ENCODE measurements around the gene TIMM17A.
"Not testable (repeated sequence)": the region's sequence is repeated elsewhere in the genome, so short reads cannot be mapped to it uniquely, and the experiment has no call there.

Gene TIMM17A

DNA sequence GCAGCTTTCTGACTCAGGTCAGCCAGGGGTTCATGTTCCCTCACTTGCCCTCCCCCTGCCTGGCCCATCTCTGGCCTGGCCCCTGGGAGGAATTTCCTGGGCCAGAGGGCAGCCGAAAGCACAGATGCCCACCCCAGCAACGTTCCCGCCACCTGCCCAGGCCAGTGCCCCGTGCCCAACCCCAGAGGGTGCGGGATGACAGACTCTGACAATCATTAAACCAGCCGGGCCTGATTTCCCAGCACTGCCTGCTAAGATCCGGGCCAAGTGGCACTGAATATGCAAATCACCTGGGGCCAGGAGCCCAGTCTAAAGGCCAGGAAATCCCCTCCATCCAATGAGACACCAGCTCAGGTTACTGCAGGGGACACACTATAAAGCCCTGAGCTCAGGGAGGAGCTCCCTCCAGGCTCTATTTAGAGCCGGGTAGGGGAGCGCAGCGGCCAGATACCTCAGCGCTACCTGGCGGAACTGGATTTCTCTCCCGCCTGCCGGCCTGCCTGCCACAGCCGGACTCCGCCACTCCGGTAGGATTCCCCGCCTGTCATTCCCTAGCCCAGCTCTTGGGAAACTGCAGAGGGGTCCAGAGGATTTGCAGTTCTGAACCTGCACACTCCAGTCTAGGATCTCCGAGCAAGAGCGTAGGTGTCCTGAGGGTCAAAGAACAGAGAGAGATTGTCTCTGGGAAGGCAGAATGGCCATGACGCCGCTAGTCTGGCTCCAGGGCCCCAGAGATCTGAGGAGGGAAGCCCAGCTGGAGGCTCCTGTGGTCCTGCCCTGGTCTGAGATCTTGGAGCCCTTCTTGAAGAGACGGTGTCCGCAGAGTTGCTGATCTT, 55.1 kb downstream of the TIMM17A start, which contains the start of gene ELF3:
TSS of gene ELF3 (plus strand) at position 408 of the 836 bp plus-strand sequence. CDS start 550 bp downstream, outside the sequence.
- DNase-seq: no peak

DNA sequence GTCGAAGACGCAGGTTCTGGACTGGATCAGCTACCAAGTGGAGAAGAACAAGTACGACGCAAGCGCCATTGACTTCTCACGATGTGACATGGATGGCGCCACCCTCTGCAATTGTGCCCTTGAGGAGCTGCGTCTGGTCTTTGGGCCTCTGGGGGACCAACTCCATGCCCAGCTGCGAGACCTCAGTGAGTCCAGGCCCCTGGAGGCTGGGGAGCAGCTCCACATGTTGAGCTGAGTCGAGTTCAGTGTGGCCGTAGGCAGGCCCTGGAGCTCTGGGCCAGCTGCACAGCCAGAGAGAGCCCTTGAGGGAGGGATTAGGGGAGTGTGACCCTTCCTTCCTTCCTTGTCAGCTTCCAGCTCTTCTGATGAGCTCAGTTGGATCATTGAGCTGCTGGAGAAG, 56.7 kb downstream of the TIMM17A start:
- in situ Hi-C loops (cut with MboI; ENCODE audit: low pct_unique_long_range_greater_than_20kb, low sequenced_read_pairs): loop anchor here (10.0 kb wide), 1 partner anchor 113 kb away; the partner anchor contains the start of gene GPR37L1
- no peak for DNase-seq

More for the DNA sequence above, 55.1 kb downstream of the TIMM17A start, which contains the start of gene ELF3:
- in situ Hi-C loops (cut with MboI; ENCODE audit: low pct_unique_long_range_greater_than_20kb, low sequenced_read_pairs): loop anchor here (10.0 kb wide), 1 partner anchor 114 kb away; the partner anchor contains the start of gene GPR37L1

DNA sequence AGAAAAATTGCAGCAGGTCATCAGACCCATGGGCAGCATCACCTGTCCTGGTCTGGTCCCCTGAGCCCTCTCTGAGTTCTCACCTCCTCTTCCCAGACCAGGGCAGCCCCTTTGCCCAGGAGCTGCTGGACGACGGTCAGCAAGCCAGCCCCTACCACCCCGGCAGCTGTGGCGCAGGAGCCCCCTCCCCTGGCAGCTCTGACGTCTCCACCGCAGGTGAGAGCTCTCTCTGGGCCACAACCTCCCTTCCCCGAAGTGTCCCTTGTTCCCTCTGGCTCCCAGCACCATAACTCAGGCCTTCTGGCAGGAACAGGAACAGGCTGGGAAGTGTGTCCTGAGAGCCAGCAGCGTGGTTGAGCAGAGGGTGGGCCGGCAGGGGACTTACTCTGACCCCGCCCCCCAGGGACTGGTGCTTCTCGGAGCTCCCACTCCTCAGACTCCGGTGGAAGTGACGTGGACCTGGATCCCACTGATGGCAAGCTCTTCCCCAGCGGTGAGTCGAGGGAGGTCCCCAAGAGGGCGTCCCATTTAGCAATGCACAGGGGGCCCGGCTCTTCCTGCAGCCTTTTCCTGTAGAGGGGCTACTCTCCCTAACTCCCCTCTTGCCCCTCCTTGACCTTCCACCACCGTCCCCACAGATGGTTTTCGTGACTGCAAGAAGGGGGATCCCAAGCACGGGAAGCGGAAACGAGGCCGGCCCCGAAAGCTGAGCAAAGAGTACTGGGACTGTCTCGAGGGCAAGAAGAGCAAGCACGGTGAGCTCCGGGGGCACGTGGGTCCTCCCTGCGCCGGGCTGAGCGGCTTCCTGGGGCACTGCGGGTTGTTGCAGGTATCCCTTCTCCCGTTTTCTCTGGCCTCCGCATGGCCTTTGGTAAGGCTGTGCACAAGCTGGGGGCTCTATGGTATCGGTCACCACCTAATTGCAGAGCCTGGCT, 57.5 kb downstream of the TIMM17A start:
- DNase-seq: no peak
- in situ Hi-C loops (cut with MboI; ENCODE audit: low pct_unique_long_range_greater_than_20kb, low sequenced_read_pairs): loop anchor here (10.0 kb wide), 1 partner anchor 112 kb away; the partner anchor contains the start of gene GPR37L1

- in situ Hi-C loops (cut with MboI; ENCODE audit: low pct_unique_long_range_greater_than_20kb, low sequenced_read_pairs): loop anchor here (10.0 kb wide), 1 partner anchor 111 kb away; the partner anchor contains the start of gene GPR37L1
These were observed 58.3 kb downstream of the TIMM17A start for GRCh38 chr1:202013603-202014002.

GRCh38 chr1:202014060-202014459, 58.8 kb downstream of the TIMM17A start:
- in situ Hi-C loops (cut with MboI; ENCODE audit: low pct_unique_long_range_greater_than_20kb, low sequenced_read_pairs): loop anchor here (10.0 kb wide), 1 partner anchor 111 kb away; the partner anchor contains the start of gene GPR37L1
- DNase-seq: no peak

More at GRCh38 chr1:202013603-202014002, 58.3 kb downstream of the TIMM17A start:
- DNase-seq: no peak

DNA sequence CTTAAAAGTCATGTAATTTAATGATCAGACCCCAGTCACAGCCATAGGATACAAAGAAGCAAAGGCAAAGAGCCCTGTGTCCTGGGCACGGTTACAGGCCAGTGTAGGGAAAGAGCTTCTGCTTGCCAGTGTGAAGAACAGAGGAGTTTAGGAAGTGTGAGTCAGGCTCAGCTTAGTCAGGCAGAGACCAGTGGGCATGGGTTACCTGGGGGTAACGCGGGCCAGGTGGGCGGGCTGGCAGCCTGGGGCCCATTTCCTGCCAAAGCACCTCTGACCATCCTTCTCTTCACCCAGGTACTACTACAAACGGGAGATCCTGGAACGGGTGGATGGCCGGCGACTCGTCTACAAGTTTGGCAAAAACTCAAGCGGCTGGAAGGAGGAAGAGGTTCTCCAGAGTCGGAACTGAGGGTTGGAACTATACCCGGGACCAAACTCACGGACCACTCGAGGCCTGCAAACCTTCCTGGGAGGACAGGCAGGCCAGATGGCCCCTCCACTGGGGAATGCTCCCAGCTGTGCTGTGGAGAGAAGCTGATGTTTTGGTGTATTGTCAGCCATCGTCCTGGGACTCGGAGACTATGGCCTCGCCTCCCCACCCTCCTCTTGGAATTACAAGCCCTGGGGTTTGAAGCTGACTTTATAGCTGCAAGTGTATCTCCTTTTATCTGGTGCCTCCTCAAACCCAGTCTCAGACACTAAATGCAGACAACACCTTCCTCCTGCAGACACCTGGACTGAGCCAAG, 59.8 kb downstream of the TIMM17A start:
- in situ Hi-C loops (cut with MboI; ENCODE audit: low pct_unique_long_range_greater_than_20kb, low sequenced_read_pairs): loop anchor here (10.0 kb wide), 1 partner anchor 110 kb away; the partner anchor contains the start of gene GPR37L1
- DNase-seq: no peak

- no peak for DNase-seq
- in situ Hi-C loops (cut with MboI; ENCODE audit: low pct_unique_long_range_greater_than_20kb, low sequenced_read_pairs): loop anchor here (10.0 kb wide), 1 partner anchor 109 kb away; the partner anchor contains the start of gene GPR37L1
These were observed 60.3 kb downstream of the TIMM17A start for GRCh38 chr1:202015662-202015937.

- in situ Hi-C loops (cut with MboI; ENCODE audit: low pct_unique_long_range_greater_than_20kb, low sequenced_read_pairs): loop anchor here (10.0 kb wide), 1 partner anchor 109 kb away; the partner anchor contains the start of gene GPR37L1
- no peak for DNase-seq
These were observed 60.9 kb downstream of the TIMM17A start for GRCh38 chr1:202016022-202016810.

GRCh38 chr1:202016811-202017748, 61.8 kb downstream of the TIMM17A start:
- DNase-seq: no peak
- in situ Hi-C loops (cut with MboI; ENCODE audit: low pct_unique_long_range_greater_than_20kb, low sequenced_read_pairs): loop anchor here (10.0 kb wide), 1 partner anchor 108 kb away; the partner anchor contains the start of gene GPR37L1

- DNase-seq: no peak
- in situ Hi-C loops (cut with MboI; ENCODE audit: low pct_unique_long_range_greater_than_20kb, low sequenced_read_pairs): loop anchor here (10.0 kb wide), 1 partner anchor 107 kb away; the partner anchor contains the start of gene GPR37L1
These were observed 62.6 kb downstream of the TIMM17A start for GRCh38 chr1:202017749-202018467.

DNA sequence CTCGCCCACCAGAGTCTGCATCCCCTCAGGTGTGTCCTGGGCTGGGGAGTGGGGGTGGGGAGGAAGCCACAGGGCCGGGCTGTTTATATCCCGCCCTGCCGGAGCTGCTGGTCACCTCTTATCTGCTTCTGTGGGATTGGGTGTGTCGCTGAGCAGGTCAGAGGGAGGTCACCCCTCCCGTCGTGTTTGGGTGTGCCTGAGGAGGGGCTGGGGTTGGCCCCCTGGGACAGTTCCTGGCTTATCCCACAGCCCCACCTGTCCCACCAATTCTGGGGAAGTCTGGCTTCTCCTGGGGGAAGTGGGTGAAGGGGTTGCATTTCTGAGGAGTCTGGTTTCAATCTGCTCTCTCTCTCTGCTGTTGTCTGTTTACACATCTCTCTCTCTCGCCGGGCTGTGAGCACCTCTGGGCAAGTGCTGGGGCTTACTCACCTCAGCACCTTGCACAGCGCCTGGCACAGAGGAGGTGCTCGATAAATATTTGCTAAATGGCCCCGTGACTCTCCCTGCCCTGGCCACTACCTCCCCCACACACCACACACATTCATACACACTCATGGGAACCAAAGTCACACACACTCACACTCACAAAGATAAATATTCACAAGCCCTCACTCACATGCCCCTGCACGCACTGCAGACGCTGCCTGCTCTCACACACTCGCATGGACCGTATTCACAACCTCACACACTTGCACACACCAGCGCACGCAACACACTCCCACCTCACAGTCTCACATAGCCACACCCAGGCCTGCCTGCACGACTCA, 63.3 kb downstream of the TIMM17A start:
- DNase-seq: no peak
- in situ Hi-C loops (cut with MboI; ENCODE audit: low pct_unique_long_range_greater_than_20kb, low sequenced_read_pairs): loop anchor here (10.0 kb wide), 1 partner anchor 106 kb away; the partner anchor contains the start of gene GPR37L1

DNA sequence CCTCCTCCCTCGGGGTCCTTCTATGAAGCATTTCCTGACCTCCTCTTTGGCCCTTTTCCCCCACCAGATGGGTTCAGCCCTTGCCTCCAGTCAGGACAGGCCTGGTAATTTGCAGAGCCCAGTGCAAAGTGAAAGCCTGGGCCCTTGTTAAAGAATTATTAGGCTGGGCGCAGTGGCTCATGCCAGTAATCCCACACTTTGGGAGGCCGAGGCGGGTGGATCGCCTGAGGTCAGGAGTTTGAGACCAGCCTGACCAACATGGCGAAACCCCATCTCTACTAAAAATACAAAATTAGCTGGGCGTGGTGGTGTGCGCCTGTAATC, 63.9 kb downstream of the TIMM17A start:
- DNase-seq: not testable (repeated sequence)
- in situ Hi-C loops (cut with MboI; ENCODE audit: low pct_unique_long_range_greater_than_20kb, low sequenced_read_pairs): loop anchor here (10.0 kb wide), 1 partner anchor 106 kb away; the partner anchor contains the start of gene GPR37L1

Measured in KBM-7 (cell line).